HG03469 (cell line): ENCODE results near the gene SMG5.
A peak's percentile ranks its signal among the peaks of the same experiment; 100 is the strongest.
"Not testable (repeated sequence)": the region's sequence is repeated elsewhere in the genome, so short reads cannot be mapped to it uniquely, and the experiment has no call there.

ENCODE experiments used
- ATAC-seq: cut with Tn5 transposase; IDR thresholded peaks from one replicate; pipeline ENCODE4 v1.9.1; 2021; ENCODE audit warnings: mild to moderate bottlenecking, moderate library complexity, moderate number of reproducible peaks; ENCODE audit not compliant: unreplicated experiment

The SMG5 gene

DNA sequence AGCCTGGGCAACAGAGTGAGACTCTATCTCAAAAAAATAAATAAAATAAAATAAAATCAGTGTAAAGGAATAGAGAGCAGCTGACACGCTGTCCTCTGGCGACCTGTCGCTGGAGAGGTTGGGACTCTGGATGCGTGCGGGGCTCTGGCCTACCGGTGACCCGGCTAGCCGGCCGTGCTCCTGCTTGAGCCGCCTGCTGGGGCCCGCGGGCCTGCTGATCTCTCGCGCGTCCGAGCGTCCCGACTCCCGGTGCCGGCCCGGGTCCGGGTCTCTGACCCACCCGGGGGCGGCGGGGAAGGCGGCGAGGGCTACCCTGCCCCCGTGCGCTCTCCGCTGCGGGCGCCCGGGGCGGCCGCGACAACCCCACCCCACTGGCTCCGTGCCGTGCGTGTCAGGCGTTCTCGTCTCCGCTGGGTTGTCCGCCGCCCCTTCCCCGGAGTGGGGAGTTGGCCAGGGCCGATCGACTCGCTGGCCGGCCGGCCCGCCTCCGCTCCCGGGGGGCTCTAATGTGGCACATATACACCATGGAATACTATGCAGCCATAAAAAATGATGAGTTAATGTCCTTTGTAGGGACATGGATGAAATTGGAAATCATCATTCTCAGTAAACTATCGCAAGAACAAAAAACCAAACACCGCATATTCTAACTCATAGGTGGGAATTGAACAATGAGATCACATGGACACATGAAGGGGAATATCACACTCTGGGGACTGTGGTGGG is 66.1 kb downstream of the SMG5 start:
- not testable (repeated sequence) for ATAC-seq

DNA sequence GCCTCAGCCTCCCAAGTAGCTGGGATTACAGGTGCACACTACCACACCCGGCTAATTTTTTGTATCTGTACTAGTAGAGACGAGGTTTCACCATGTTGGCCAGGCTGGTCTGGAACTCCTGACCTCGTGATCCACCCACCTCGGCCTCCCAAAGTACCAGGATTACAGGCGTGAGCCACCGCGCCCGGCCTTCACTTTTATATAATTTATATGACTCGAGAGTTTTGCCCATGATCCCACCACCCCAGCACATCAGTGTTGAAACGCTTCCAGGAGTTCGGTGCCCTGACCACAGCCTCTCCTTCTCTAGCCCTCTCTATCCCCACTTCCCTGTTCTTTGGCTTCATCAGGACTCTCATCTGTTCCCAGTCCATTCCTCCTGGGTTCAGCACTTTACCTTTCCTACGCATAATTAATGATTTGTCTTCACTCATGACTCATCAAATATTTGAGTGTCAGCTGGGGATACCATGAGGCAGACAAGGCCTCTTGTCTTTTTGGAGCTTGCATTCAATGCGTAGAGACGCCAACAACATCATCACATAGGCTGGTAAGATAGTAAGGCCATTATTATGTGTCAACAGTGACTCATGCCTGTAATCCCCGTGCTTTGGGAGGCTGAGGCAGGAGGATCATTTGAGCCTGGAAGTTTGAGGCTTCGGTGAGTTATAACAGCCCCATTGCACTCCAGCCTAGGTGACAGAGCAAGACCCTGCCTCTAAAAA is 68.4 kb downstream of the SMG5 start:
- ATAC-seq: no peak

DNA sequence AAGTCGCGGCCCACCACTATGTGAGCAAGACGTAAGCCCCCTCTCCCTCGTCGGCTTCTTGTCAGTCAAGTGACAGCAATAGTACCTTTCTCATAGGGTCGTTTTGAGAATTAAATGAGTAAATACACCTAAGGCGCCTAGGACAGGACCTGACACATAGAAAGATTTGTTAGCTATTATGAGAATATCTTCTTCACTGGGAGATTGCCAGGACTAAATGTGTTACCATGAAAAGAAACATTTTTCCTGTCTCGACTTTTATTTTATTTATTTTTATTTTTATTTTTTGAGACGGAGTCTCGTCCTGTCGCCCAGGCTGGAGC is 69.0 kb downstream of the SMG5 start:
- ATAC-seq: no peak

DNA sequence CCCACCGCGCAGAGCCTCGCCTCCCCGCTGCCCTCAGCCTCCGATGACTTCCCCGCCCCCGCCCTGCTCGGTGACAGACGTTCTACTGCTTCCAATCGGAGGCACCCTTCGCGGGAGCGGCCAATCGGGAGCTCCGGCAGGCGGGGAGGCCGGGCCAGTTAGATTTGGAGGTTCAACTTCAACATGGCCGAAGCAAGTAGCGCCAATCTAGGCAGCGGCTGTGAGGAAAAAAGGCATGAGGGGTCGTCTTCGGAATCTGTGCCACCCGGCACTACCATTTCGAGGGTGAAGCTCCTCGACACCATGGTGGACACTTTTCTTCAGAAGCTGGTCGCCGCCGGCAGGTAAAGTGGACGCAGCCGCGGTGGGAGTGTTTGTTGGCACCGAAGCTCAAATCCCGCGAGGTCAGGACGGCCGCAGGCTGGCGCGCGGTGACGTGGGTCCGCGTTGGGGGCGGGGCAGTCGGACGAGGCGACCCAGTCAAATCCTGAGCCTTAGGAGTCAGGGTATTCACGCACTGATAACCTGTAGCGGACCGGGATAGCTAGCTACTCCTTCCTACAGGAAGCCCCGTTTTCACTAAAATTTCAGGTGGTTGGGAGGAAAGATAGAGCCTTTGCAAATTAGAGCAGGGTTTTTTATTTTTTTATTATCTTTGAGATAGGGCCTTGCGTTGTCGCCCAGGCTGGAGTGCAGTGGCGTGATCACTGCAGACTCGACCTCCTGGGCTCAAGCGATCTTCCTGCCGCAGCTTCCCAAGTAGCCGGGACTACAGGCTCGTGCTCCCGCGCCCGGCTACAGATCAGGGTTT is 69.6 kb downstream of the SMG5 start, which contains the start of gene PMF1:
PMF1 (plus strand) TSS at position 175 of the 811 bp plus-strand sequence; CDS start at position 184, 9 bp downstream.
- ATAC-seq: peak; percentile 68

DNA sequence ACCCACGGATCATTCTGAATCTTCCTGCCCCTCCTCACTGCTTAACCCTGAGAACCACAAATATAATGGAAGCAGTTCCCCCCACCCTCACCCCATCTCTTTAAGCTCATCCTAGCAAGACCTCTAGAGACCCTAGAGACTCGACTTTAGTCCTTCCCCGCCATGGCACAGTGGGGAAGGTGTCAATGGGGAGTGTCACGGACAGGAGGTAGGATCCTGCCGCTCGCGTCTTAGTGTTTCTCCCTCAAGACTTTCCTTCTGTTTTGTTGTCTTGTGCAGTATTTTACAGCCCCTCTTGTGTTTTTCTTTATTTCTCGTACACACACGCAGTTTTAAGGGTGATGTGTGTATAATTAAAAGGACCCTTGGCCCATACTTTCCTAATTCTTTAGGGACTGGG is 70.5 kb downstream of the SMG5 start:
- ATAC-seq: no peak

DNA sequence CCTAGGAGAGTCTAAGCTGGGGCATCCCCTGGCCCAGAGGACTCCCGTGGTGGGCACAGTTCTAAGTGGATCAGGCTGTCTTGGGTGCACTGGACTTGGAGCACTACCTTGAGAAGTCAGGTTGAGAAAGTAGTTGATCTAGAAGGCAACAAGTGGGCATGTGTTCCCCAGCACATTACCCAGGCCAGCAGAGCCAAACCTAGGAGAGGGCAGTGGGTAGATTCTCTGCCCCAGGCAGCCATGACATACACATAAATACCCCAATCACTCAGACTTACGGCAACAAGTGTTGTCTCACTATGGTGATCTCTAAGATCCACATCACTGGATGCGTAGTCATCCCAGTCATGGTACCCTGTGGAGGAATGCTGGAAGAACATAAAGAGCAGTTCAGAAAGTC is 71.4 kb downstream of the SMG5 start:
- ATAC-seq: no peak

DNA sequence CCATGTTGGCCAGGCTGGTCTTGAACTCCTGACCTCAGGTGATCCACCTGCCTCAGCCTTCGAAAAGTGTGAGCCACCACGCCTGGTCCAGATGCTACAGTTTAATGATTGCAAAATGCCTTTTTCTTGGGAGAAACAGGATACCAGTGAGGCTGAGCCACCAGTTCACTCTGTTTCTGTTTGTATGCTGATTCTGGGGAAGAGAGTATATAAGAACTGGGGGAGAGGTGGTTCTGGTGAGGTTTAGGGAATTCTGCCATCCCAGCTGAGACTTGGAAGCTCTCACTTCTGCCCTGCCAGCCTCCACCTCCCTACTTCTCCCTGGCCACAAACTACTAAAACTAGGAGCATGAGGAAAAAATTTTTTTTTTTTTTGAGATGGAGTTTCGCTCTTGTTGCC is 77.9 kb downstream of the SMG5 start:
- no peak for ATAC-seq

DNA sequence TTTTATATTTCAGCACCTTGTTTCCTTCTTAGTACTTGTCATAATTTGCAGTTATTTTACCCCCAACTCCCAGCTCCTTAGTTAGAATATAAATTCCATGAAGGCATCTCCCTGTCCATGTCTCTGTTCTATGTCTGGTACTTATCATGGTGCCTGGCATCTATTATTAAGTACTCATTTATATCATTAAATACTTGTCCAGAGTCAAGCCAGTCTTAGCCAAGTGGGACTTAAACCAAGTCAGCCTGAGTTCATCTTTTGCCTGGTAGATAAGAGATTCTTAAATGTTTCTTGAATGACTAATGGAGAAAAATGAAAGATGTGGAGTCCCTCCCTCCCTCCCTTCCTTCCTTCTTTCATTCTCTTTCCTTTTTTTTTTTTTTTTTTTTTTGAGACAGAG is 79.3 kb downstream of the SMG5 start:
- ATAC-seq: no peak

DNA sequence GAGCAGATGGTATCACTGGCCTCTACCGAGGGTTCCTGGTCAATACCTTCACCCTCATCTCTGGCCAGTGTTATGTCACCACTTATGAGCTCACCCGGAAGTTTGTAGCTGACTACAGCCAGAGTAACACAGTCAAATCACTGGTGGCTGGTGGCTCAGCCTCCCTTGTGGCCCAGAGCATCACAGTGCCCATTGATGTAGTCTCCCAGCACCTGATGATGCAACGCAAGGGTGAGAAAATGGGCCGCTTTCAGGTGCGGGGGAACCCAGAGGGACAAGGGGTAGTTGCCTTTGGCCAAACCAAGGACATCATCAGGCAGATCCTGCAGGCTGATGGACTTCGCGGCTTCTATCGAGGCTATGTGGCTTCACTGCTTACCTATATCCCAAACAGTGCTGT is 82.6 kb downstream of the SMG5 start:
- ATAC-seq: no peak
